ENCODE measurements around the gene MICAL3.
"Not testable (repeated sequence)": the region's sequence is repeated elsewhere in the genome, so short reads cannot be mapped to it uniquely, and the experiment has no call there.

The MICAL3 gene

GRCh38 chr22:17880468-17880867 lies 143.9 kb downstream of the MICAL3 start:
- DNase-seq = no peak

GRCh38 chr22:17880020-17880419 lies 144.3 kb downstream of the MICAL3 start:
- no peak for DNase-seq

GRCh38 chr22:17878941-17879340 lies 145.4 kb downstream of the MICAL3 start:
- no peak for DNase-seq

GRCh38 chr22:17878186-17878694 lies 146.1 kb downstream of the MICAL3 start:
- no peak for DNase-seq

GRCh38 chr22:17876878-17877855 lies 147.2 kb downstream of the MICAL3 start:
- DNase-seq = not testable (repeated sequence)

- DNase-seq = no peak
These were observed 148.0 kb downstream of the MICAL3 start for GRCh38 chr22:17876306-17876831.

GRCh38 chr22:17875631-17876030 lies 148.7 kb downstream of the MICAL3 start:
- DNase-seq = no peak

- DNase-seq = no peak
These were observed 149.2 kb downstream of the MICAL3 start for GRCh38 chr22:17875156-17875555.

- DNase-seq = no peak
These were observed 150.0 kb downstream of the MICAL3 start for GRCh38 chr22:17874231-17874905.

- DNase-seq = no peak
These were observed 150.6 kb downstream of the MICAL3 start for GRCh38 chr22:17873804-17874203.

- DNase-seq = no peak
These were observed 151.2 kb downstream of the MICAL3 start for GRCh38 chr22:17873116-17873515.

- no peak for DNase-seq
These were observed 151.9 kb downstream of the MICAL3 start for GRCh38 chr22:17872471-17872870.

GRCh38 chr22:17871726-17872458 lies 152.5 kb downstream of the MICAL3 start:
- no peak for DNase-seq

- DNase-seq = no peak
These were observed 154.0 kb downstream of the MICAL3 start for GRCh38 chr22:17870407-17870806.

- DNase-seq = no peak
These were observed 154.9 kb downstream of the MICAL3 start for GRCh38 chr22:17869285-17870096.

- no peak for DNase-seq
These were observed 155.6 kb downstream of the MICAL3 start for GRCh38 chr22:17868771-17869170.

GRCh38 chr22:17867160-17867785 lies 157.1 kb downstream of the MICAL3 start:
- DNase-seq = peak; percentile 30 to 55

- no peak for DNase-seq
These were observed 157.7 kb downstream of the MICAL3 start for GRCh38 chr22:17866621-17867020.

- DNase-seq = no peak
These were observed 158.2 kb downstream of the MICAL3 start for GRCh38 chr22:17866127-17866526.

- no peak for DNase-seq
These were observed 158.9 kb downstream of the MICAL3 start for GRCh38 chr22:17865183-17866055.
